Activated CD8-positive, alpha-beta memory T cell treated with anti-CD3 and anti-CD28 coated beads for 1 hour (primary cell): Measurements from ENCODE around the gene CNST.

ENCODE experiments used
- DNase-seq, 2 donors: peaks; one replicate each; pipeline ENCODE4 v3.0.0-alpha.2; 2020; ENCODE audit warnings: low read depth in 1 of 2; ENCODE audit errors: extremely low read depth in 1 of 2

CNST gene

GRCh38 chr1:246566128-246566812 is at the start of gene CNST, which contains the start of gene TFB2M:
Gene CNST, plus strand, starts transcription at chr1:246566456. Its CDS starts 25,107 bp downstream, at chr1:246591563.
Gene TFB2M, minus strand, starts transcription at chr1:246566261. Its CDS starts 123 bp downstream, at chr1:246566138.
- DNase-seq = peak; percentile 79 to 80

- DNase-seq = no peak
Measured at GRCh38 chr1:246517391-246517790, 48.9 kb upstream of the CNST start.

- no peak for DNase-seq
Measured at GRCh38 chr1:246518456-246519205, 47.6 kb upstream of the CNST start.

GRCh38 chr1:246519514-246519913 is 46.7 kb upstream of the CNST start:
- no peak for DNase-seq

- no peak for DNase-seq
Measured at GRCh38 chr1:246526380-246526779, 39.9 kb upstream of the CNST start.

- DNase-seq = no peak
Measured at GRCh38 chr1:246526915-246527314, 39.3 kb upstream of the CNST start.

GRCh38 chr1:246527402-246528088 is 38.7 kb upstream of the CNST start:
- no peak for DNase-seq

- no peak for DNase-seq
Measured at GRCh38 chr1:246528933-246529731, 37.1 kb upstream of the CNST start.

- no peak for DNase-seq
Measured at GRCh38 chr1:246530482-246530881, 35.8 kb upstream of the CNST start.

GRCh38 chr1:246532519-246532918 is 33.7 kb upstream of the CNST start:
- no peak for DNase-seq

GRCh38 chr1:246533371-246533905 is 32.8 kb upstream of the CNST start:
- no peak for DNase-seq

- DNase-seq = no peak
Measured at GRCh38 chr1:246534114-246534513, 32.1 kb upstream of the CNST start.

GRCh38 chr1:246537441-246537840 is 28.8 kb upstream of the CNST start:
- no peak for DNase-seq

GRCh38 chr1:246537887-246538286 is 28.4 kb upstream of the CNST start:
- DNase-seq = no peak

- DNase-seq = no peak
Measured at GRCh38 chr1:246540738-246541491, 25.3 kb upstream of the CNST start.

- DNase-seq = no peak
Measured at GRCh38 chr1:246544001-246544400, 22.3 kb upstream of the CNST start.

GRCh38 chr1:246549665-246550064 is 16.6 kb upstream of the CNST start:
- DNase-seq = no peak

- DNase-seq = no peak
Measured at GRCh38 chr1:246550402-246550801, 15.9 kb upstream of the CNST start.

GRCh38 chr1:246552110-246552509 is 14.1 kb upstream of the CNST start:
- DNase-seq = no peak

GRCh38 chr1:246554201-246554600 is 12.1 kb upstream of the CNST start:
- DNase-seq = no peak
